Activated CD4-positive, alpha-beta T cell treated with anti-CD3 and anti-CD28 coated beads for 4 hours (primary cell): ENCODE data around the gene E2F1.

Experiments
- DNase-seq, 2 donors: peaks; one replicate each; pipeline ENCODE4 v3.0.0-alpha.2; 2020

Gene E2F1

DNA sequence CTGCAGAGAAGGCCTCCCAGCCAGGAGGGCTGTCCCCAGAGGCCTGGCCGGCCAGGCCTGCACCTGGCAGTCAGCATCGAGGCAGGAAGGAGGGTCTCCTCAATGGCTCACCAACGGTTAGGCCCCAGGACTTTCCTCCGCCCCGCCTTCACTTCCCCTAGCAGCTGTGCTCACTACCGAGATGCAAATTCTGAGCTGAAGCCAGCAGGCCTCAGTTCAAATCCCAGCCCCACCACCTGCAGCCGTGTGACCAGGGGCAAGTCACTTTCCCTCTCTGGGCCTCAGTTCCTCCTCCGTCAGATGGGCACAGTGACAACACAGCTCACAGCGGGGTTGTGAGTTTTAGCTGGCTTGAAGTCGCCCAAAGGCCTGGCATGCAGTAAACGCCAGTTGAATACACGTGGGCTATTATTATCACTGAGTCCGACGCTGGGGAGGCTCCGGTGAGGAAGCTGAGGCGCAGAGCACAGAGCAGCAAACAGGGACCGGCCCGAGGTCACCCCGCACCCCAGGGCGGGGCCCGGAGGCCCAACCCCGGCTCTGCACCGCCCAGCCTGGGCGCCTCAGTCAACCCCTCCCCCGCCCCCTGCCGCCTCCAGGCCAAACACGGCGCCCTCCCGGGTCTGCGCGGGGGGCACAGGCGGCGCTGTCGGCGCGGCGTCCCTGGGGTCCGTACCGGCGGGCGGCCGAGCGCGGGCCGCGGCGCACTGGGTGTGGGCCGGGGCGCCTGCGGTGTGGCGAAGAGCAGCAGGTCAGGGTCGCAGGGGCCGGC, 671 bp downstream of the E2F1 start:
- DNase-seq = no peak

DNA sequence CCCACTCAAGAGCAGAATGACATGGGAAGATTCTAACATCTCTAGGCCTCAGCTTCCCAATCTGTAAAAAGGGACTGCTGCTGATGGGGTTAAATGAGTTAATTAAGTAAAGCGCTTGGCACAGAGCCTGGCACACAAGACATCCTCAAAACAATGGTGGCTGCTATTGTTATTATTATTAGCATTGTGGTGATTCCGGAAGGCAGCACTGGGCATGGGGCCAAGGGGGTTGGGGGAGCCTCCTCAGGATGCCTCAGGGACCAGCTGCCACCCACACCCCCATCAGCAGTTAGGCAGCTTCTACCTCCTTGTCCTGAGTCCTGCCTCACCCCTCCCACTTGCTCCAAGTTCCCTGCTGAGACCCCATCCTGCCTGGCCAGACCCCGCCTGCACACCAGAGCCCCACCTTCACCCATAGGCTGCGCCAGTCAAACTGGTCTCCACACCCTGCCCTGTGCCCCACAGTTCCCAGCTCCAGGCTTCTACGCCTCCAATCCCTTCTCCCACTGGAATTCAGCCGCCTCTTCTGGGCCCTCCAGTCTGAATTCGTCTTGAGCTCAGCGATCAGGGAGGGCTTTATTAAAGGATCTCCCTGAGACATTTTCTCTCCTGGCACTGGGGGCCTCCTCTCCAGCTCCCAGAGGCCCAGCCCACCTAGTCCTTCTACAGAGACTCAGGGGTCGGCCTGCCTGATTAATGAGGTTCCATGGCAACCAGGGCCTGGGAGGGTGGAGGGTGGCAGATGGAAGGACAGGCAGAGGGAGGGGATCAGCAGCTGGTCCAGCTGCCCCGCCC, 1.5 kb downstream of the E2F1 start:
- no peak for DNase-seq

DNA sequence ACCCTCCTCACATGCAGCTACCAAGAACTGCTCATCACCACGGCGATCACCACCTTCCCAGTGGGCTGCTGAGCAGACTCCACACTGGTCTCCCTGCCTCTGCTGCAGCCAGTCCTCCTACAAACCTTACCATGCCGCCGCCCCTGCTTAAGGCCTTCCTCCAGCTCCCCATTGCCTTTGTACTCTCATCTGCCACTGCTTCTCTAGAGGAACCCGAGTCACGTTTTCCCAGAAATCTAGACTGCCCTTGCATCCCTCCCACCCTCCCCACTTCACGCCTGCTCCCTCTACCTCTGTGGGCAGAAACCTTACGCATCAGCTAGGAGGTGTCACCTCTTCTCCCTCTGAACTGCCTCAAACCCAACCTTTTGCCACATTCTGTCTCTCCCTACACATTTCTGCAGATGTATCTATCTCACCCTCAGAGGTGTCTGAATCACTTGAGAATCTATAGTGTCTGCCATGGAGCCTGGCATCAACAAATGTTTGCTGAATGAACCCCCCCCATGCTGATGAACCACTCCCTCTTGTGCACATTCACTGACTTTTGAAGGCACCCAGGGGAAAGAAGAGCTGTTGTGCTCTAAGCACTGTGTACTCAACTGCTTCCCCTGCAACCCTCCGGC, 4.3 kb downstream of the E2F1 start:
- no peak for DNase-seq

DNA sequence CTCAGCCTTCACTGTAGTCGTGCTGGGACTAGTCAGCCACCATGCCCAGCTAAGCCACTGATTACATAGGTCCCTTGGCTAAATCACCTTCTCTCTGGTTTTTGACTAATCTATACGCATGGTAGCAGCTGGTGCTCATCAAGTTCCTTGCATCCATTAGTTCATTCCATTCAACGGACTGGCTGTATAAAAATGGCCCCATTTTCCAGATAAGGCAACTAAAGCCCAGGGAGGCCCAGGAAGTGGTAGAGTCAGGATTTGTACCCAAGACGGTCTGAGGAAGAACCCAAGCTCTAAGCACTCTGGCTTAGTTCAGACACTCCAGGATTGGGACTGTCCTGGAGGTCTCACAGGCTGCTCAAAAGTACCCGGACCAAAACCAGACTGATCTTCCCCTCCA, 4.9 kb downstream of the E2F1 start:
- no peak for DNase-seq

DNA sequence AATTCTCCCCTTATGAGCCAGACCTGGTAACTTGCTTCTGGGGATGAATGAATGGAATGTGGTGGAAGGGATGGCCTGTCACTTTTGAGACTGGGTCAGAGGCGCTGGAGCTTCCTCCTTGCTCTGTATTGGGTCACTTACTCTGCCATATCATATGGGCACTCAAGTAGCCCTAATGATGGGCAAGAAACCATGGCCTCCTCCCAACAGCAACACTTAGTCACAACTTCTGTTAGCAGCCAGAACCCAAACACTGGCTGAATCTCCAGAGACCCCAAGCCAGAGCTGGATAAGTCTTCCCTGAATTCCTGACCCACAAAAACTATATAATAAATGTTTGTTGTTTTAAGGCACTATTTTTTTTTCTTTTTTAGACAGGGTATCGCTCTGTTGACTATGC, 5.5 kb downstream of the E2F1 start:
- no peak for DNase-seq

DNA sequence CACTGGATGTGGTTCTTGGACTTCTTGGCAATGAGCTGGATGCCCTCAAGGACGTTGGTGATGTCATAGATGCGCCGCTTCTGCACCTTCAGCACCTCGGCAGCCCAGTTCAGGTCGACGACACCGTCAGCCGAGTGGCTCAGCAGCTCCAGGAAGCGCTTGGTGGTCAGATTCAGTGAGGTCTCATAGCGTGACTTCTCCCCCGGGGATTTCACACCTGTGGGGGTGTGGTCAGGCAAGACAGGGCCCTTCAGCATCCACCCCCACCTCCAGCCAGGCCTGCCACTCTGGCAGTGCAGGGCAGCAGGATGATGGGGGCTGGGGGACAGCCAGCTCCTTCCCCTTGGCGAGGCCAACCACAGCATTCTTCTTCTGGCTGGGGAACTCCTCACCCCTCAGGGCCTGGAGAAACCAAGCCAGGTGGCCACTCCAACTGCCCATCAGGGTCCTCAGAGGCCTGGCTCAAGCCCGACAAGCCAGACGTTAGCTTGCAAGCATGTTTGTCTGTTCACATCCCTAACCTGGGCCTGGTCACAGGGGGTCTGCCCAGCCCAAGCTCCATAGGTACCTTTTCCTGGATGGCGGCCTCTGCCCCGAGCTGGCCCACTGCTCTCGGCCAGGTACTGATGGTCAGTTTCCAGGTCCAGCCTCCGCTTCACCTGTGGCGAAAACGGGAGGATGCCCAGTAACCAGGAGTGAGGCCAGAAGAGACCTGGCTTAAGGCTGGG, 6.3 kb downstream of the E2F1 start:
- no peak for DNase-seq

DNA sequence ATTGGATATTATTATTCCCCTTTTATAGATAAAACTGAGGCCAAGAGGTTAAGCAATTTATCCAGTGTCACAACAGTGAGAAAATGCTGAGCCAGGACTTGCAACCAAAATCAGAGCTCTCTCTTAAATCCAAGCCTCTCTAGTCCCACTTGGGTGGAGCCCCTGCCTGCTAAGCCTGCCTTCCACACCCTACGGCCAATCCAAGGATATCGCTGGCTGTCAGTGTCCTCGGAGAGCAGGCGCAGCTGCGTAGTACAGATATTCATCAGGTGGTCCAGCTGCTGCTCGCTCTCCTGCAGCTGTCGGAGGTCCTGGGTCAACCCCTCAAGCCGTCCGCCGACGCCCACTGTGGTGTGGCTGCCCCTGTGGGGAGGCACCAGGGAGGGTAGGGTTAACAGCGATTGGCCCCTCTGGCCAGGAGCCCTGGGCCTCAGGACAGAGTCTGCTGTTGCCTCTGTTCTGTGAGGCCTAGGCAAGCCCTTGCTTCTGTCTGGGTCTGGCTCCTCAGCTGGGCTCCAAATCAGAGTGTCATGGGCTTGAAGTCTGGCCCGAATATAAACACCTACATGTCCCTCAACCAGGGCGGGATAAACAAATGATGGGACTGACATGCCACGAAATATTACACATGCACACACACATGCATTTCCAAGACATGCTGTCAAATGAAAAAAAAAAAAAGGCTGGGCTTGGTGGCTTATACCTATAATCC, 8.0 kb downstream of the E2F1 start:
- DNase-seq = no peak

DNA sequence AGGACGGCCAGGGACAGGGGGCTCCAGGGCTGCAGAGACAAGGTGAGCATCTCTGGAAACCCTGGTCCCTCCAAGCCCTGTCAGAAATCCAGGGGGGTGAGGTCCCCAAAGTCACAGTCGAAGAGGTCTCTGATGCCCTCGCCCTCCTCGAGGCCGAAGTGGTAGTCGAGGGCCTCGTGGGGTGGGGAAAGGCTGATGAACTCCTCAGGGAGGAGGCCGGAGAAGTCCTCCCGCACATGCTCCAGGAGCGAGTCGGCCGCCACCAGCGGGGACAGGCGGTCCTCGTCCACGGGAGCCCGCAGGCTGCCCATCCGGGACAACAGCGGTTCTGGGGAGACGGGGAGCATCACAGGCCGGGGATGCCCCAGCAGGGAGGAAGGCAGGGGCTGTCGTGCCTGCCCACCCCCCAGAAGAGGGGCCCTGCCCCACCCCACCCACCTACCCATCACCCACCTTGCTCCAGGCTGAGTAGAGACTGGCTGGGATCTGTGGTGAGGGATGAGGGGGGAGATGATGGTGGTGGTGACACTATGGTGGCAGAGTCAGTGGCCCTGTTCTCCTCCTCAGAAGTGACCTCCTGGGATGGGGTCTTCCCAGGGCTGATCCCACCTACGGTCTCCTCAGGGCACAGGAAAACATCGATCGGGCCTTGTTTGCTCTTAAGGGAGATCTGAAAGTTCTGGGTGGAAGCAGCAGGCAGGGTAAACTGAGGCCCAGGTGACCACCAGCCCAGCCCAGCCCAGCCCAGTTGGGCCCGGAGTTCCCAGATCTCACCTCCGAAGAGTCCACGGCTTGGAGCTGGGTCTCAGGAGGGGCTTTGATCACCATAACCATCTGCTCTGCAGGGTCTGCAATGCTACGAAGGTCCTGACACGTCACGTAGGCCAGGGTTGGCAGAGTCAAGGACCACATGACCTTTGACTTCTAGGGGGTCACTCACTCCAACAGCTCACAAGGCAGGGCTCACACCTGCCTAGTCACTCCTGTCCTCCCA, 9.2 kb downstream of the E2F1 start:
- DNase-seq = no peak

DNA sequence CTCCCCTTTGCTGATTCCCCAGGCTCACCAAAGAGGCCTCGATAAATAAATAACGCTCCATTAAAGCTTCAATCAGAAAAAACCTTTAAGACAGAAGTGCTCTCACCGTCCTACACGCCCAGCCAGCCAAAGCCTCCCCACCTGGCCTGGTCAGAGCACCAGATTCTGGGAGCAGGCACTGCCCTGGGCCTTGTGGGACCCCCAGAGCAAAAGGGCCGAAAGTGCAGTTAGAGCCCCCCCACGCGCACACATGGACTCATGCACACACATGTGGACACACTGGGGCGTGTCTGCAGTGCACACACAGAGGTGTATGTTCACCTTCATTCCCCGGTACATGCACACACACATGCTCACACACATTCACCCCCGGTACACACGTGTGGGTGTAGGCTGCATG, 10.1 kb downstream of the E2F1 start:
- DNase-seq = no peak

DNA sequence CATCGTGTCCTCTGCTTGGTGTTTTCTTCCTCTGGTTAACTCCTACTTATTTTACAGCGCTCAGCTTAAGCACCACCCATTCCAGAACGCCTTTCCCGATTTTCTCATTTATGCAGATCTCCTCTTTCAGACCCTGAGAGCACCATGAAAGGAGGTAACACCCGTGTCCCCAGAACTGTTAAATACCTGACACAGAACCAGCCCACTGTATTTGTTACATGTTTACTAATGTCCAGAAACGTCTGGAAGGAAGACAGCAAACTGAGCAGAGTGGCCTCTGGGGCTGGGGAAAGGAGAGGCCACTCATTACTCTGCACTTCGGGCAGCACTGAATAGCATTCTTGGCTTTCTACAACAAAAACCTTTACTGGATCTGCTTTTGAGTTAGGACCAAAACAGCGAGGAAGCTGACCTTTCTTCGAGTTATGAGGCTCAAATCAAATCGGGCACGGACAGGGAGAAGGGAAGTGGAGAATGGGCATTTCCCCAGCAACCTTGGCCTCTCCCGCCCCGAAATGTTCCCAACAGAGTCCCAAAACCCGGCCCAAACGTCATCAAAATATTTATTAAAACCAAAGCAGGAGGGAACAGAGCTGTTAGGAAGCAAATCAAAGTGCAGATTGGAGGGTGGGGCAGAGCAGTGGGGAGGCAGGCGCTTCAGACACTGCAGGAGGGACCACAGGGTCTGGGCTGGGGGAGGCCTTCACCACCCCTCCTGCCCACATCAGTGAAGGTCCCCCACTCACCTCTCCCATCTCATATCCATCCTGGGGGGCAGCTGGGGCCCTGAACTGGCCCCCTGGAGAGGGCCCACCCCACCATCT, 10.8 kb downstream of the E2F1 start:
- no peak for DNase-seq

DNA sequence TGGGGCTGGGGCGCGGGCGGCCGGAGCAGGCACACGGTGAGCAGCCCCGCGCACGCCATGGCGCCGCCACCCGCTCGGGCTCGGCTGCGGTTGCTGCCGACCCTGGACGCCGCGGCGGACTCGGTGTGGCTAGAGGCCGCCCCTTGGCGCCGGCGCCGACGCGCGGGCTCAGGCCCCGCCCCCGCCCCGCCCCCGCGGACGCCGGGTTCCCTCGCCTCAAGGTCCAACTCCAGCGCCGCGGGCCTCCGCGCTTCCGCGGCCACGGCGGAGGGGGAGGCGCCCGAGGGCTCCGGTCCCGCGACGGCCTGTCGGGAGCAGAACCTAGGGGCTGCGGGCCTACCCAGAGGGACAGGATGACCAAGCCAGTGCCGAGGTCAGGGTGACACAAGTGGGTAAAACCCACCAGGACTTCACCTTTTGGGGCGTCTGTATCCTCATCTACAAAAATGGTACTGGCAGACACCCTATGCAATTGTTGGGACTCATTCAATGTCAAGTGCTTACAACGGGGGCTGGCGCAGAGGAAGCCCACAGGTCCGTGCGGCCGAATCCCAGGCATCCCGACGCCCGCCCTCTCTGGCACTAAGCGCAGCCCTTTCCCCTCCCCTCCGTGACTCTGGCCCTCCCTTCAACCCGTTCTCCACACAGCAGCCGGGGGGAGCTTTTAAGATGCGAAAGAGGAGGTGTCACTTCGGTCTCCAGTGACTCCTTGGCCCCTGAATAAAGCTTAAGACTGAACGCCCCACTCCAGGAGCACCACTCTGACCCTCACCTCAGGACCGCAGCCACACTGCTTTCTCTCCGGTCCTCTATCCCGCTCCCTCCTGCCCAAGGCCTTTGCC, 11.7 kb downstream of the E2F1 start, which contains the start of gene NECAB3:
NECAB3 (minus strand) TSS at position 135 of the 842 bp plus-strand sequence; CDS start at position 59, 76 bp downstream.
- peak; percentile 37 to 53 for DNase-seq

DNA sequence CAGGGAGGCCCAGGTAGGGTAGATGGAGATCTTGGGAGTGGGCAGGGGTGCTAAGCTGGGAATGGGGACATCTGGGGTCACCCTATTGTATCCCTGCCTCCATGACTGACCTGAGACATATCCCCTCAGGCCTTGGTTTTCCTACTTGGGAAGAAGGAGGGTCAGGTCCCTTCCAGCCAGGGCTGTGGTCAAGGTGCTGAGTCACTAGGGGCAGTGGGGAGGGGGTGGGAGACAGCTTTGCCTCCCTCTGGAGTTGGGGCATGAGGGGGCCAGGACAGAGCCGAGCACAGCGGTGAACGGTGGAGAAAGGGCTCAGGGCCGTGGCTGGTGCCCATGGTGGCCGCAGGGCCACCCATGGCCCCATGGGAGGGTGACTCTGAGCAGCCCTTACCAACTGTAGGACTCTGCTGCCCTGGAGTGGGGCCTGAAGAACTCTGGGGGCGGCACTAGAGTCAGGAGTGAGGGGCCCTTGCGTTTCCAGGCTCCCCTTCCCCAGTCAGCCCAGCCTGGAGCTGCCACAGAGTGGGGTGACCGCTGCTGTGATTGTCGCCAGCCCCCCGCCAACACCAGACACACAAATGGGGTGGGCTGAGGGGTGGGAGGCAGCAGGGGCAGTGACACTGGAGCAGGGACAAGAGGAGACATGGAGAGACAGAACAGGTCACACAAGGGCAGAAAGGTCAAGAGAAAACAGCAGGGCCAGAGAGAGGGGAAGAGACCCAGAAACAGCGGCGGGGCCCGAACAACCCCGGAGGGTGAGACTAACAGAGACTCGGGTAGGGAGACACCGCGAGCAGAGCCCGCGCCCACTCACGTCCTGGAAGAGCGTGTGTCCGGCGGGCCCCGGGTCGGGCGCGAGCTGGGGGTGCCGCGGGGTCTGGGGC, 12.5 kb downstream of the E2F1 start:
- DNase-seq = no peak

DNA sequence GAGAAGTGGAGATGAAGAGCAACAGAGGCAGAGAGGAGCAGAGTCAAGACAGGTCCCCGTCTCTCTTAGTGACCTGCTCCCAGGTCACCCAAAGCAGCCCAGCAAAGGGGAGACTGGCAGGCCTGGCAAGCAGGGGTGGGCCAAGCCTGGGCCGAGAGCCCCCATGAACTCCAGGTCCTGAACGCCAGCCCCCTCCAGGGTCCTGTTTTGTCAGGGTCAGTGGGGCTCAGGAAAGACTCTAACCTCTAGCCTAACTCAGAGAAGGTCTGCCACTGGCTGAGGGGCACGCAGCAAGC, 13.1 kb downstream of the E2F1 start:
- DNase-seq = no peak

DNA sequence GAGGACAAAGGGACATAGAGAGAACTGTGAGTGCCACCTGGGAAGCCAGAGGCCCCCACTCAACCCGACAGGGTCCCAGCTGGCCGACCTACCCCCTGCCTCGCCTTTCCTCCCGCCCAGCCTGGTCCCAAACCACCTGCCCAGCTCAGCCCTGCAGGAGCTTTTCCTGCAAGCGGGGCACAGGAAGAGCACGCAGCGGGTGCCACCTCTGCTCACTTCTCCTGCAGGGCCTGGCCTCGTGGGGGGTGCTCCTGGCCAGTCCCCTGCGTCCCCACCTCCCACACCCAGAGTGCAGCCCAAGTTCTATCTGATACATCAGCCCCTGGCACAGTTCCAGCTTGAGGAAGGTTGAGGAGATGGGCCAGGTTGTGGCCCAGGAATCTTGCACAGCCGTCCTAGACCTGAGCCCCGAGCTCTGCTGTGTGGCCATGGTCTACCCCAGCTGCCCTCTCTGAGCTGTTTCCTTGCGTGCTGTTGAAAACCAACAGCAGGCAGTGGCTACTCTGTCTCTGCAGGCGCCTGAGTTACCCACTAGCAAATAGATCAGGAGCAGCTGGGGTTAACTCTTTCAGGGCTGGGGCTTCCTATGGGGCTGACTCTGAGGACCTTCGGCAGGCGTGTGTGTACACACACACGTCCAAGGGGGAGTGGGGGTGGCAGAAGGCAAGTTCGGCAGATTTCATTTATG, 13.6 kb downstream of the E2F1 start:
- DNase-seq = no peak

DNA sequence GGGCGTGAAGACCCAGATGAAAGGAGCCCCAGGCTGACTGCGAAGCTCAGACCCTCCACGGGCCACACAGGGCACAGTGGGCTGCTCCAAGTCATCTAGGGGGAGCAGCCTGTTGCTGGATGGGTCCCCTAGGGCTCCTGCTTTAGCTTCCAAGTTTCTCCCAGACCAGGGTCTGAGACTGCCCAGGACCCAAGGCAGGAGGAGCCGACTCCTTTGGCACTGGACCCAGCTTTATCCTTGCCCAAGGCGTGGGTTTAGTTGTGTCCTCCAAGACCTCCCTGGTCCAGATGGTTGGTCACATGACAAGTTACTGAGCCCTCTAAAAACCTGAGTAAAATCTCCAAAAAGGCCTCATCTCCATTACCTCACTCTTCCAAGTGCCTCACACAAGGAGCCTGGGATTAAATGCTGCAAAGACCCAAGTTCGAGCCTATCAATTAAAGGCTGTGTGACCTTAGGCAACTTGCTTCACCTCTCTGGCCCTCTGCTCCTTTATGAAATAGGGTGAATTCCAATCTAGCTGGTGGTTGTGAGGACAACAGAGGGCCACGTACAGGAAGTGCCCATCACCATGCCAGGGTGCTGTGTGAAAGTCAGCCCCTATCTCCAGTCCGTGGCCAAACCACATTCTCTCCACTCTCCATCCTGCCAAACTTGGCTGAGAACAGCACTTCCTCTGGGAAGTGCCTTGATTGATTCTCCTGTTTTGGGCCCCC, 14.5 kb downstream of the E2F1 start:
- DNase-seq = no peak

DNA sequence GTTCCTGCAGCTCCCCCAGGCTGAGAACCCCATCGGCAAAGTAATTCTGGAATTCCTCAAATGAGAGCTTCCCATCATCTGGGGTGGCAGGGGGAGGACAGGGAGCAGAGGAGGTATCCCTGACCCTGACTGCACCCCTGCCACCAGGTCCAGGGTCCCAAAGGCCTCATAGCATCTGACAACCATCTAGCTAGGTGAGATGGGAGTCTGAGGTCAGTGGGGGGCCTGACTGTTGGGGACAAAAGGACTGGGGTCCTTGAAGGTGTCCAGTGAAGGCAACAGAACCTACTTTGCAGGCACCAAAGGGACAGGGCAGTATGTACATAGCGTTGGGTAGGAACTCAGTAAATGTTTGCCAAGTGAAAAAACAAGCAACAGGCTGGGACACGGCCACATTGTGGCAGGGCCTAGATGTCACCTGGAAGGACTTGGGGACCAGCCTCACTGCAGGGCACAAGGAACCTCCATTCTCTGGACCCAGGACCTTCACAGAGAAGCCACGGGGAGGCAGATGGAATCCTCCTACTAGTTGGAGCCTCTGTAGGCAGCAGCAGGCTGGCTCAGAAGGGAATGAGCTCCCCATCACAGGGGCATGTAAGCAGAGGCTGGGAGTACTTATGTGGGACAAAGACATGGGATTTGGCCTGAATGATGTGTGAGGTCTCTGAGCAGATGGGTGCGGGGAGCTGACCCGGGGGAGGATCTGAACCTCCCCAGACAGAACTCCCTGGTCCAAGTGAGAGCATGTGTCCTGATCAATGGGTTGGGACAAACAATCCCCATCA, 15.3 kb downstream of the E2F1 start:
- DNase-seq = no peak
